ENCODE measurements around the gene SEMA3C. TPM values are rescaled to one million over a fixed set of nuclear protein-coding genes. Genes with fewer than 3 reads are reported as not detected.
A peak's percentile ranks its signal among the peaks of the same experiment; 100 is the strongest.

The SEMA3C gene
- total and polyA plus RNA-seq, 8 donors, result 0.28 to 11.3 (median 1.0) TPM

- Histone ChIP-seq H3K9me3 (no peaks in the 10 kb centered on the region), H3K27ac (no peak overlapping the region), H3K27me3 (no peaks in the 10 kb centered on the region), H3K4me1 (peaks cover 0 to 8% (median 5%) of the 10 kb centered on the region in 3 donors), H3K36me3 (no peaks in the 10 kb centered on the region), H3K4me3 (no peak overlapping the region)
- no peak for TF ChIP-seq CTCF (IDR thresholded peaks at IDR 0.05)
- 90 to 91% methylated on average over 6 of the region's 6 CpGs for WGBS, 2 donors
- no peak for ATAC-seq
- DNase-seq, result no peak
- intact Hi-C loops (cut with DNase I), result no loop called here
- FAIRE-seq, result no peak
These were observed 59.4 kb downstream of the SEMA3C start for GRCh38 chr7:80859272-80859970.

GRCh38 chr7:80858141-80858903, 60.5 kb downstream of the SEMA3C start:
- H3K36me3 ChIP-seq, result no peaks in the 10 kb centered on the region
- ATAC-seq (peak in 2 of 4 donors; percentile 53 to 74), FAIRE-seq (peak; percentile 94), DNase-seq (no peak)
- no peak overlapping the region for H3K4me3 ChIP-seq
- intact Hi-C loops (cut with DNase I), result no loop called here
- no peaks in the 10 kb centered on the region for H3K9me3 ChIP-seq
- no peak for TF ChIP-seq CTCF (IDR thresholded peaks at IDR 0.05)
- H3K27me3 ChIP-seq, result no peaks in the 10 kb centered on the region
- no peak overlapping the region for H3K27ac ChIP-seq
- peaks cover 0 to 8% (median 5%) of the 10 kb centered on the region in 3 donors for H3K4me1 ChIP-seq
- WGBS, 2 donors, result 49 to 52% methylated on average over 3 of the region's 3 CpGs

GRCh38 chr7:80856769-80857168, 62.1 kb downstream of the SEMA3C start:
- Histone ChIP-seq H3K27ac (no peak overlapping the region), H3K4me3 (no peak overlapping the region), H3K9me3 (no peaks in the 10 kb centered on the region), H3K4me1 (peaks cover 0 to 8% (median 5%) of the 10 kb centered on the region in 3 donors), H3K27me3 (peaks cover 0 to 3% (median 0%) of the 10 kb centered on the region in 4 donors), H3K36me3 (no peaks in the 10 kb centered on the region)
- DNase-seq (no peak), FAIRE-seq (no peak), ATAC-seq (no peak)
- 81 to 87% methylated on average over 3 of the region's 3 CpGs for WGBS, 2 donors
- intact Hi-C loops (cut with DNase I), result no loop called here
- no peak for TF ChIP-seq CTCF (IDR thresholded peaks at IDR 0.05)

GRCh38 chr7:80851896-80852476, 66.9 kb downstream of the SEMA3C start:
- no peak for ATAC-seq
- no peak for TF ChIP-seq CTCF (IDR thresholded peaks at IDR 0.05)
- WGBS, 2 donors, result 54 to 61% methylated on average over 3 of the region's 3 CpGs
- Histone ChIP-seq H3K4me1 (no peaks in the 10 kb centered on the region), H3K9me3 (no peaks in the 10 kb centered on the region), H3K36me3 (no peaks in the 10 kb centered on the region), H3K27me3 (peaks cover 0 to 17% (median 0%) of the 10 kb centered on the region in 4 donors), H3K27ac (no peak overlapping the region), H3K4me3 (no peak overlapping the region)
- DNase-seq, result no peak
- FAIRE-seq, result no peak
- intact Hi-C loops (cut with DNase I), result no loop called here

All from pancreas (tissue), 10 donors.